DMS153 (cell line): ENCODE measurements around the gene PPFIA1.

Experiments used
- DNase-seq: peaks from one replicate; lab custom pipeline; 2025; lab: John Stamatoyannopoulos, UW

PPFIA1 gene

GRCh38 chr11:70415642-70416395, 145.3 kb downstream of the PPFIA1 start:
- DNase-seq: no peak

DNA sequence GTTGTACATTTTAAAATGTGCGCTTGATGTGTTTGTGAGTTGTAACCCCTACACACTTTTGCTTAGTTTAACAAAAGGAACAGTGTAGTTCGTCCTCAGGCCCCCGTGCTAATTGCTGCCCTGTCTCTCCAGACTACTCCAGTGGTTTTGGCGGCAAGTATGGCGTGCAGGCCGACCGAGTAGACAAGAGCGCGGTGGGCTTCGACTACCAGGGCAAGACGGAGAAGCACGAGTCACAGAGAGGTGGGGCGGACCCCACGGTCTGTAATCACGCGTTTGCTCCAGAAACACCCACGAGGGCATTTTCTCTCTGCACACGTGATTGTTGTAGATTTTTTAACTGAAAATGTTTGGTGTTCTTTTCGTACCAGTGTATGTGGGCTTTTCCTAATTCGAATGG, 146.4 kb downstream of the PPFIA1 start:
- no peak for DNase-seq

- no peak for DNase-seq
These were observed 147.6 kb downstream of the PPFIA1 start for GRCh38 chr11:70418130-70418529.

DNA sequence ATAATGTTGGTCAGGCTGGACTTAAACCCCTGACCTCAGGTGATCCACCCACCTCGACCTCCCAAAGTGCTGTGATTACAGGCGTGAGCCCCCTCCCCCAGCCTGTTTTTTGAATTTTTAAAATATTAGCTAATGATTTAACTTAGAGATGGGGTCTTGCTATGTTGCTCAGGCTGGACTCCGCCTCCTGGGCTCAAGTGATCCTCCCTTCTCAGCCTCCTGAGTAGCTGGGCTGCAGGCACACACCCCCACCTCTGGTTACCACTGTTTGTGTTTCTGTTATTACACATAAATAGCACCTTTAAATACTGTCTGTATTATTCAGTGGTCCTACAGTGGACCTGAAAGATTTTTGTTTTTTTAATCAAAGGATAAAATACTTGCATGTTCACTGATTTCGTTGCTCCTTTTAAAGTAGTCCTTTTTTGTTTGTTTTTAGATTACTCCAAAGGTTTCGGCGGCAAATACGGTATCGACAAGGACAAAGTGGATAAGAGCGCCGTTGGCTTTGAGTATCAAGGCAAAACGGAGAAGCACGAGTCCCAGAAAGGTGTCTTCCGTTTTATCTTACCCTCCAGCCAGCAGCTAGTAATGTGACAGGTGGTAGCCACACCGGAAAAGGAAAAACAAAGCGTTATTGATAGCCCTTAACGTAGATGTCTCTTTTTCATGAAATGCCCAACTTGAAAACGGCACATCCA, 149.0 kb downstream of the PPFIA1 start:
- no peak for DNase-seq

DNA sequence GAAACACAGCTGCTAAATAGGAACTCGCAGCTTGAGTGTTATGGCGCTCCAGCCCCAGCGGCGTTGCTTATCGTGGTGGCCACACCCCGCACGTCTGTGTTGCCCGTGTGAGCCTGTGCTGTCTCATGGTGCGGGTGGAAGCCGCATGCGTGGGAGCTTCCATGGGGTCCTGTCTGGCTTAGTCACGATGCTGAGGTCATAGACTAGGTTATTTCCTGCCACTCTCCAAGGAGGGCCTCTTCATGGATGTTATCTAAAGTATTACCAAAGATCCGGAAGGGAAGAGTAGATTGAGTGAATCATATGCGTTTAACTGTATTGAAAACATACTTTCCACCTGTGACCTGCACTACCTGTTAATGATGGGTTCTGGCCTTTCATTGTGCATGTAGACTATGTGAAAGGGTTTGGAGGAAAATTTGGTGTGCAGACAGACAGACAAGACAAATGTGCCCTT, 149.5 kb downstream of the PPFIA1 start:
- no peak for DNase-seq

GRCh38 chr11:70420496-70420895, 150.0 kb downstream of the PPFIA1 start:
- DNase-seq: no peak

GRCh38 chr11:70421123-70421522, 150.6 kb downstream of the PPFIA1 start:
- DNase-seq: no peak

DNA sequence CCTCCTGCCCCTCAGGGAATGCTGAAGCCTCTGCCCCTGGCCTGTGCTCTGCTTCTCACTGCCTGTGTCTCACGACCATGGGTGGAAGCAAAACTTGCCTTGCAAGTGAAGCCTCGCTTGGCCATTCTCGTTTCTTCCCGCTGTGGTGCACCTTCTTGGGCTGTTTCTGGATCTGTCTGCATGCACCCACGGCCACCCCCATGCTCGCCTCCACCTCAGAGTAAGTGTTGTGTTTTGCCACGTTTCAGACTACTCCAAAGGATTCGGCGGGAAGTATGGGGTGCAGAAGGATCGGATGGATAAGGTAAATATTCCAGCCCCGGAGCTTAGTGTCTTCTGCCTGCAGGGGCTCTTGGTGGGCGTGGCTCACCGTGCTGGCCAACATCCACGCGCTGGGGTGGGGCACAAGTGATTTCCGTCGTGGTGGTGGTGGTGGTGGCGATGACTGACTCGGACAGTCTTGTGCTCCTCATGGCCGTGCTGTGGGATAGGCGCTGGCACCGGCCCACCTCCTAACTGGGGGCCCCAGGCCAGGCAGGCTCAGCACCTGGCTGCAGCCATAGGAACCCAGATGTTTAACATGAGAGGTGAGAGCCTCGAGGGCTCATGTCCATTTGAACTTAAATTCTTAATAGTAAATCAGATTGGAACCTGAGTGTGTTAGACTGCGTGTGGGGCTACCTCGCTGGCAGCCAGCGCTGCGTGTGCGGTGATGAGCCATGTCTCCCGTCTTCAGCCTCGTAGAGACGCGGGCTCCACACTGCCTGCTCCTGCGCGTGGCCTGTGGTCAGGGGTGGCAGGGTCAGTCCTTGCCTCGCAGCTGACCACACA, 152.4 kb downstream of the PPFIA1 start:
- no peak for DNase-seq

GRCh38 chr11:70423523-70424505, 153.3 kb downstream of the PPFIA1 start:
- DNase-seq: no peak

- DNase-seq: no peak
These were observed 154.4 kb downstream of the PPFIA1 start for GRCh38 chr11:70424765-70425344.

DNA sequence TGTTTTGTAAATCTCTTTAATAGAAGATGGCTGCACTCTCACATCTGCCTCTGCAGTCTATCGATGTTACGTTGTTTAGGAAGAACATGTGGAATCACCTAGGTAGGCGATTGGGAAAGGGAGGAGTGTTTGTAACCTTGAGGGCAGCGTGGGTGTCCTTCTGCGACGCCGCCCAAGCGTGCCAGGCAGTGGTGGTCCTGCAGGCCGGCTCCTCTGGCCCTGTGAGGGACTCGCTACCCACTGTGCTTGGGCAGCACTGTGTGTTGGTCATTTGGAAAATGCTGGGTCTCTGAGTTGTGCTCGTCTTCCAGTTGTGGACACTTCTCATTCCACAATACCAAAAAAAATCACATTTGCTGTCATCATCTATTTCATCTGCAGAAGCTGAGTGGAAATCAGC, 156.9 kb downstream of the PPFIA1 start:
- DNase-seq: no peak

GRCh38 chr11:70428701-70429427, 158.4 kb downstream of the PPFIA1 start:
- DNase-seq: no peak

DNA sequence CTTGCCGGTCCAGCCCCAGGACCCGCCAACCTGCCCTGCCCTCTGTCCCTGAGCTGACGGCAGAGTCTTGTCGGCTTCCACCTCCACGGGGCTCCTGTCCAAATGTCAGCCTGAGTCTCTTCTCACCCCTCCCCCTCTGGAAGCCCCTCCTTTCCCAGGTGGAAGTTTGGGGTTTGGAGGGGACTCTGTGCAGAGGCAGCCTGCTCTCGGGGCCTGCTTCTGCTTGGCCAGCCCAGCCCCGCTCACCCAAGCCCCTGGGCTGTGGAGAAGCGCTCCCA, 158.9 kb downstream of the PPFIA1 start:
- no peak for DNase-seq

GRCh38 chr11:70429724-70430521, 159.4 kb downstream of the PPFIA1 start:
- DNase-seq: no peak

DNA sequence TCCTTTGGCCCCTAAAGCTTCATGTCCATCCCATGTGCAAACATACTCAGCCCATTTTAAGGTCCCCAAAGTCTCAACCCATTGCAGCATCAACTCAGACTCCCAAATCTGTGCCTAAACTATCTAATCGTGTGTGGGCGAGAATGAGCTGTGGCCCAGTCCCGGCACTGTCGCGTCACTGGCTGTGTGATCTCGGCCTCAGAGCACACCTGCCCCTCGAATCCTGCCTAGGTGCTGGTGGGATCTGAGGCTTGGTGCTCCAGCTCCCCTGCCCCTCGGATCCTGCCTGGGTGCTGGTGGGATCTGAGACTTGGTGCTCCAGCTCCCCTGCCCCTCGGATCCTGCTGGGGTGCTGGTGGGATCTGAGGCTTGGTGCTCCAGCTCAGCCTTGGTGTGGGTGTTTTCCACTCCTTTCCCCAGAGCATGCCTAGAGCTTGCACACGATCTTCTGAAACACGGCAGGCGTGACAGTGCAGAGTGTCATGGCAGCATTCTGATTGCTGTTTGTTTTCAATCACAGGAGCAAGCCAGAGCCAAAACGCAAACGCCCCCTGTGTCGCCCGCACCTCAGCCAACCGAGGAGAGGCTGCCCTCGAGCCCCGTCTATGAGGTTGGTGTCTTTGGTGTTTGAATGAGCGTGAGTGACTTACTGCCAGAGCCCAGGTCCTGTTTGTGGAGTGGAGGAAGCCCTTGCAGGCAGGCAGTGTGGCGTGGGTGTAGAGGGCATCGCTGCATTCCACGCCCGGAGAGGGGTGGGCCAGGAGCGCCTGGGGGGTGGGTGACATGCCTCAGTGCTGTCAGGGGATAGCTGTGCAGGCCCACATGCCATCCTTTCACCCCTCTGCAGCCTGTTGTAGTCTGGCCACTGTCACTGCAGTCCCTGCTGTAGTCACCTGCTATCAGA, 160.4 kb downstream of the PPFIA1 start:
- no peak for DNase-seq

DNA sequence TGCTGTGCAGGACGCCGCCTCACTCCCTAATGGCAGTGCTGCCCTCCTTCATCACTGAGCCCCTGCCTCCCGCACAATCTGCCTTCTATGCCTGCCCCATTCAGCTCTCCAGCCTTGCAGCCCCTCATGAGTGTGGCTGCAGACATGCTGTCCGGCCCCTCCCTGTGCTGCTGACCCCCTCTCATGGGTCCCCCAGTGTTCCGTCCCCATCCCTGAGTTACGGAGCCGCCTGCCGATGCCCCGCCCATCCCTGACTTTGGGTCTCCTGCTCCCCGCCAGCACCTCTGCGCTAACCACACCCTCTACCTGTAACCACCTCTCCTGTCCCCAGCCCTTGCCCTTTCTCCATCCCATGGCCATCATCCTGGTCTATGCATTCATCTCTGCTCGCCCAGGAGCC, 161.1 kb downstream of the PPFIA1 start:
- no peak for DNase-seq

DNA sequence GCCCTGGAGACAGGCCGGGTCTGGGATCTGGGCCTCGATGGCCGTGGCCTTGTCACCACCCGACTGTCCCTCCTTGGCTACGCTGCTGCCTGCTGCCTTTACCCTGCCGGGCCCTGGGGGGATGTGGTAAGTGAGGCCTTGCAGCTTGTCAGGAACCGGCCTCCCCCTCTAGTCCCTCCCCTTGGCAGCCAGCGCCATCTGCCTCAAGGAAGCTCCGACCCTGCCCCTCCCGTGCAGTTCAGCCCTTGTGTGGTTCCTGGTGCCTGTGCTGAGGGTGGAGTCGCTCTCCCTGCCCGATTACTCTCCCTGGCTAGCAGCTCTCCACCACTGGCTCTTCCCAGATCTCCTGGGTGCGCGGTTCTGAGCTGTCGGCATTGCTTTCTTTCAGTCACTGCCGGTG, 161.6 kb downstream of the PPFIA1 start:
- DNase-seq: no peak

- DNase-seq: no peak
These were observed 162.1 kb downstream of the PPFIA1 start for GRCh38 chr11:70432580-70432979.

DNA sequence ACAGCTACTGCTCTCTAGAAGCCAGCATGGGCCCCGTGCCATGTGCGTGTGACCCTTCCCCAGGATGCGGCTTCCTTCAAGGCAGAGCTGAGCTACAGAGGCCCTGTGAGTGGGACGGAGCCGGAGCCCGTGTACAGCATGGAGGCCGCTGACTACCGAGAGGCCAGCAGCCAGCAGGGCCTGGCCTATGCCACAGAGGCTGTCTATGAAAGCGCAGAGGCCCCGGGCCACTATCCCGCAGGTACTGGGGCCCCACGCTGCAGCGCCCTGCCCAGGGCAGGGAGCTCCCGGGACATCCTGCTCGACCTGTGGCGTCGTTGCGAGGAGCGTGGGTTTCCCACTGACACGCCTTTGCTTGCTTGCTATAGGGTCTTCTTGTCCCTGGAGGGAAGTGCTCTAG, 162.5 kb downstream of the PPFIA1 start:
- DNase-seq: no peak
